Calu3 (cell line): ENCODE results near the gene DDX53. TPM values are rescaled to one million over a fixed set of nuclear protein-coding genes. Genes with fewer than 3 reads are reported as not detected.

Experiments used
- BruUV-seq: library from RNA; stranded (reverse); fragments of 400-500 nt; replicated peaks from 2 replicates; lab custom pipeline; 2021; lab: Mats Ljungman, UMichigan
- CTCF ChIA-PET: fragments of 300-600 bp; sonication (Branson Sonifier 250); formaldehyde crosslinking; loops from one replicate; lab custom pipeline; 2022; ENCODE audit warnings: antibody characterized with exemption; lab: Charles Lee
- DNase-seq: peaks from one replicate; pipeline ENCODE4 v3.0.0; 2022
- H3K27ac Mint-ChIP-seq: one replicate; pipeline ENCODE4 v1.8.0; 2022; ENCODE audit warnings: mixed read lengths; ENCODE audit not compliant: unreplicated experiment
- H3K27me3 Mint-ChIP-seq: one replicate; pipeline ENCODE4 v1.8.0; 2022; ENCODE audit warnings: mixed read lengths; ENCODE audit not compliant: unreplicated experiment
- H3K36me3 Mint-ChIP-seq: one replicate; pipeline ENCODE4 v1.8.0; 2022; ENCODE audit warnings: mild to moderate bottlenecking, moderate library complexity, mixed read lengths; ENCODE audit not compliant: insufficient read depth, unreplicated experiment
- H3K4me1 Mint-ChIP-seq: one replicate; pipeline ENCODE4 v1.8.0; 2022; ENCODE audit warnings: mild to moderate bottlenecking, low read depth, mixed read lengths; ENCODE audit not compliant: unreplicated experiment
- H3K4me3 Mint-ChIP-seq: one replicate; pipeline ENCODE4 v1.8.0; 2022; ENCODE audit warnings: mild to moderate bottlenecking, low read depth, moderate library complexity, mixed read lengths; ENCODE audit not compliant: unreplicated experiment
- H3K9me3 Mint-ChIP-seq: one replicate; pipeline ENCODE4 v1.8.0; 2022; ENCODE audit warnings: low read depth, mixed read lengths; ENCODE audit not compliant: unreplicated experiment
- CTCF ChIP-seq: fragments of 200-600 bp; IDR thresholded peaks from one replicate; pipeline ENCODE4 v1.8.0; 2022; ENCODE audit warnings: antibody characterized with exemption; ENCODE audit not compliant: unreplicated experiment
- intact Hi-C: fragments of 100-400 bp; cut with micrococcal nuclease; formaldehyde crosslinking; loops from one replicate; pipeline ENCODE4 v1.10.0; 2022; ENCODE audit not compliant: unreplicated experiment
- total RNA-seq: library from RNA; stranded (reverse); gene quantifications from 2 replicates; pipeline ENCODE4 v1.2.3, GENCODE V29; 2022

The DDX53 gene
- total RNA-seq, 1 experiment from 2014 or later = not detected

- no peaks in the 10 kb centered on the region for H3K27me3 Mint-ChIP-seq
- no peak overlapping the region for H3K4me3 Mint-ChIP-seq
- CTCF ChIA-PET = no interaction called here
Measured at GRCh38 chrX:22959204-22959920, 40.4 kb upstream of the DDX53 start.

GRCh38 chrX:22963196-22963595 lies 36.6 kb upstream of the DDX53 start:
- Mint-ChIP-seq H3K4me3 (no peak overlapping the region), H3K4me1 (no peaks in the 10 kb centered on the region), H3K27me3 (no peaks in the 10 kb centered on the region), H3K9me3 (no peaks in the 10 kb centered on the region), H3K36me3 (no peaks in the 10 kb centered on the region), H3K27ac (no peak overlapping the region)
- DNase-seq = no peak
- TF ChIP-seq CTCF = no peak
- CTCF ChIA-PET = no interaction called here
- BruUV-seq = no TSS peak
- intact Hi-C loops = no loop called here

More at GRCh38 chrX:22959204-22959920, 40.4 kb upstream of the DDX53 start:
- no TSS peak for BruUV-seq
- intact Hi-C loops = no loop called here
- Mint-ChIP-seq H3K9me3 (peaks cover 3% of the 10 kb centered on the region), H3K36me3 (no peaks in the 10 kb centered on the region), H3K27ac (no peak overlapping the region), H3K4me1 (no peaks in the 10 kb centered on the region)
- no peak for TF ChIP-seq CTCF
- no peak for DNase-seq

GRCh38 chrX:22968494-22968893 lies 31.3 kb upstream of the DDX53 start:
- no TSS peak for BruUV-seq

GRCh38 chrX:22969411-22969810 lies 30.3 kb upstream of the DDX53 start:
- Mint-ChIP-seq H3K4me1 (no peaks in the 10 kb centered on the region), H3K36me3 (no peaks in the 10 kb centered on the region), H3K27me3 (no peaks in the 10 kb centered on the region), H3K9me3 (peaks cover 5% of the 10 kb centered on the region), H3K4me3 (no peak overlapping the region), H3K27ac (no peak overlapping the region)
- no TSS peak for BruUV-seq
- TF ChIP-seq CTCF = no peak
- CTCF ChIA-PET = no interaction called here
- DNase-seq = no peak
- intact Hi-C loops = no loop called here

More at GRCh38 chrX:22968494-22968893, 31.3 kb upstream of the DDX53 start:
- intact Hi-C loops = no loop called here
- CTCF ChIA-PET = no interaction called here
- H3K9me3 Mint-ChIP-seq = peaks cover 5% of the 10 kb centered on the region
- no peak overlapping the region for H3K4me3 Mint-ChIP-seq
- no peaks in the 10 kb centered on the region for H3K4me1 Mint-ChIP-seq
- no peaks in the 10 kb centered on the region for H3K36me3 Mint-ChIP-seq
- DNase-seq = no peak
- H3K27me3 Mint-ChIP-seq = no peaks in the 10 kb centered on the region
- no peak for TF ChIP-seq CTCF
- no peak overlapping the region for H3K27ac Mint-ChIP-seq
